GM10248 (cell line): ENCODE results near the gene TMEM217.

Source experiments
- CTCF ChIA-PET: fragments of 300-600 bp; sonication (Branson Sonifier 250); formaldehyde crosslinking; extraction: SDS; loops from one replicate; lab custom pipeline; 2021; ENCODE audit warnings: antibody characterized with exemption; lab: Yijun Ruan, JAX
- POLR2A ChIA-PET: fragments of 350-650 bp; sonication (Branson Sonifier 250); formaldehyde crosslinking; extraction: SDS; loops from one replicate; lab custom pipeline; 2020; ENCODE audit warnings: antibody characterized with exemption; lab: Yijun Ruan, JAX
- DNase-seq: peaks from one replicate; pipeline ENCODE4 v3.0.0; 2012; ENCODE audit errors: extremely low spot score
- CTCF ChIP-seq: IDR thresholded peaks from 2 replicates; pipeline ENCODE4 v1.5.1; 2012; ENCODE audit warnings: mild to moderate bottlenecking, low read depth; ENCODE audit errors: extremely low read depth, missing control alignments, control extremely low read depth

Gene TMEM217

GRCh38 chr6:37170273-37171200 lies 87.4 kb downstream of the TMEM217 start:
- peak; percentile 29 for DNase-seq
- ChIA-PET POLR2A (interaction anchor here (0.6 to 2.3 kb wide), 4 partner anchors 114 to 149 kb away, joined by 3 to 9 read pairs (median 4); no protein-coding TSS in a partner anchor), CTCF (interaction anchor here (0.7 to 16.4 kb wide), 32 partner anchors 10 to 404 kb away, joined by 3 to 519 read pairs (median 6); partner anchors contain the start of gene FGD2)
- TF ChIP-seq CTCF, result peak; percentile 18

- ChIA-PET POLR2A (interaction anchor here (0.6 to 0.7 kb wide), 4 partner anchors 25 to 148 kb away, joined by 3 to 5 read pairs (median 4); no protein-coding TSS in a partner anchor), CTCF (interaction anchor here (1.0 to 16.4 kb wide), 9 partner anchors 9 to 142 kb away, joined by 3 to 519 read pairs (median 25); no protein-coding TSS in a partner anchor)
- peak; percentile 98 for DNase-seq
- no peak for TF ChIP-seq CTCF
Observed at GRCh38 chr6:37169496-37170272, 88.3 kb downstream of the TMEM217 start, which contains the start of gene PIM1. Gene PIM1 (plus strand): TSS chr6:37170152. CDS start chr6:37170576, 424 bp downstream.

- ChIA-PET POLR2A (interaction anchor here (0.6 to 0.7 kb wide), 3 partner anchors 24 to 38 kb away, joined by 4 to 5 read pairs (median 4); no protein-coding TSS in a partner anchor), CTCF (interaction anchor here (1.0 to 16.4 kb wide), 6 partner anchors 8 to 141 kb away, joined by 3 to 519 read pairs (median 13); no protein-coding TSS in a partner anchor)
- TF ChIP-seq CTCF, result no peak
- peak; percentile 27 for DNase-seq
Observed at GRCh38 chr6:37168811-37169495, 89.0 kb downstream of the TMEM217 start.

GRCh38 chr6:37168163-37168758 lies 89.7 kb downstream of the TMEM217 start:
- CTCF ChIA-PET, result interaction anchor here (1.0 to 16.4 kb wide), 5 partner anchors 11 to 141 kb away, joined by 3 to 519 read pairs (median 6); no protein-coding TSS in a partner anchor
- no peak for TF ChIP-seq CTCF
- DNase-seq, result no peak
- POLR2A ChIA-PET, result no interaction called here

GRCh38 chr6:37162740-37163139 lies 95.2 kb downstream of the TMEM217 start:
- CTCF ChIA-PET, result interaction anchor here (1.5 kb wide), 1 partner anchor 9 kb away, joined by 5 read pairs; no protein-coding TSS in a partner anchor
- POLR2A ChIA-PET, result no interaction called here
- no peak for TF ChIP-seq CTCF
- no peak for DNase-seq
